Esophagus squamous epithelium (tissue), 5 donors: ENCODE measurements around the gene LPIN2. TPM values are rescaled to one million over a fixed set of nuclear protein-coding genes. Genes with fewer than 3 reads are reported as not detected.
A peak's percentile ranks its signal among the peaks of the same experiment; 100 is the strongest.

Experiments used
- DNase-seq: peaks from one replicate; lab custom pipeline; 2025; lab: John Stamatoyannopoulos, UW
- H3K27ac ChIP-seq, 4 donors: fragments of 200-600 bp; sonication (generic); one replicate each; pipeline ENCODE4 v1.5.1; 2016 to 2019; ENCODE audit warnings: mild to moderate bottlenecking in 1 of 4
- H3K27me3 ChIP-seq, 4 donors: fragments of 200-600 bp; sonication (generic); 1 replicate in 3 of 4; 2 replicates in 1 of 4; pipeline versions ENCODE4 v1.5.1 to v1.6.0; 2017 to 2021; ENCODE audit warnings: antibody characterized with exemption in 1 of 4
- H3K36me3 ChIP-seq, 3 donors: fragments of 200-600 bp; sonication (generic); one replicate each; pipeline ENCODE4 v1.5.1; 2016 to 2019
- H3K4me1 ChIP-seq, 3 donors: fragments of 200-600 bp; sonication (generic); one replicate each; pipeline ENCODE4 v1.5.1; 2017 to 2019
- H3K4me3 ChIP-seq, 4 donors: fragments of 200-600 bp; sonication (generic); 1 replicate in 3 of 4; 2 replicates in 1 of 4; pipeline ENCODE4 v1.5.1; 2016 to 2019; ENCODE audit warnings: mild to moderate bottlenecking in 2 of 4, moderate library complexity in 1 of 4
- H3K9me3 ChIP-seq, 3 donors: fragments of 200-600 bp; sonication (generic); one replicate each; pipeline ENCODE4 v1.5.1; 2016 to 2019
- CTCF ChIP-seq, 6 experiments: fragments of 450-650 bp in 4 of 6; fragments of 200-600 bp in 2 of 6; sonication (generic) in 2 of 6; IDR thresholded peaks; one replicate each; pipeline ENCODE4 v1.5.1; 2016 to 2019; ENCODE audit warnings: antibody characterized with exemption in 6 of 6, mild to moderate bottlenecking in 4 of 6, moderate library complexity in 4 of 6
- POLR2A ChIP-seq, 4 donors: fragments of 450-650 bp; IDR thresholded peaks; one replicate each; pipeline ENCODE4 v1.6.1; 2017; ENCODE audit warnings: antibody characterized with exemption in 4 of 4, mild to moderate bottlenecking in 4 of 4, moderate library complexity in 3 of 4
- WGBS, 2 donors: methylation state at CpG; one replicate each; pipeline ENCODE4 v1.1.5; 2018; 5-methylcytosine and 5-hydroxymethylcytosine counted together
- intact Hi-C: fragments of 100-400 bp; cut with DNase I; formaldehyde crosslinking; loops from one replicate; pipeline ENCODE4 v1.15.0; 2022
- total RNA-seq, 4 donors: library from RNA; depleted of rRNA; stranded (reverse); fragments of >200 nt; gene quantifications; one replicate each; pipeline ENCODE4 v1.1.0, GENCODE V29; 2016
- donor health status: DM: yes; HTN: yes; CAD: no.

LPIN2 gene
- total RNA-seq, result 10 to 100 TPM in 2 of 4 donors, 1 to 10 TPM in 2; 7.2 to 17.9 (median 12.6) TPM

DNA sequence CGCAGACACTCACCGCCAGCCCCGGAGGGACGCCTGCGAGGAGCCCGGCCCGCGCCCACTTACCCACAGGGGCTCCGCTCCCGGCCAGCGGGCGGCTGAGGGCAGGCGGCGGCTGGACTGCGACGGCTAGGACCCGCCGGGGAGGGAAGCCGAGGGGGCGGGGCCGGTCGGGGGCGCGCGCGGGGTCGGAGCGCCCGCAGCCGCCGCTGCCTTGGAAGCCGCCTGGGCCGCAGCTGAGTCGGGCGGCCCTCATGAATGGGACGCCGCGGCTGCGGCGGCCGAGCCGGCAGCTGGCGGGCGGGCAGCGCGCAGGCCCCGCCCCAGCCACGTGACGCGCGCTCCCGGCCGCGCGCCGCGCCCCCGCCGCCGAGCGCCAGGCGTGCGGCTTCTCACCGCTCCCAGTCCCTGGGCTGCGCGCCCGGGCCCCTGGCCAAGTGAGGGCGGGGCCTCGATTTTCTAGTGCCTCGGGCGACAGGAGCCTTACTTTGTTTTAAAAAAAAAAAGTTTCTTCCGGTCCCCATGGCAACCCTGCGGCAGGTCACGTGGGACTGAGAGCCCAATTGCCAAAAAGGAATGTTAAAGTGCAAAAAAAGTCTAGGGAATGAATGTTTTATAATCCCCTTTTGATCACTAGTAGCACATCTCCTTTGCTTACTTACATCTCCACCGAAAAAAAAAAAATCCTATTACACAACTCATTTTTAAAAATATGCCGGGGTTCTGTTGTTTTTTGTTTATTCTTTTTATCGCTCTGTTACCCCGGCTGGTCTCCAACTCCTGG, at the start of gene LPIN2:
Gene LPIN2 (minus strand): TSS at position 121 of the 781 bp plus-strand sequence. CDS start 52,304 bp downstream, outside the sequence.
- peaks cover 11 to 71% (median 21%) of the 10 kb centered on the region in 3 donors for H3K4me1 ChIP-seq
- no peaks in the 10 kb centered on the region for H3K9me3 ChIP-seq
- peaks cover 0 to 5% (median 0%) of the 10 kb centered on the region in 3 donors for H3K36me3 ChIP-seq
- peak within 1 kb of the TSS; percentile 66 to 94 (median 85) for H3K4me3 ChIP-seq
- peak in 2 of 4 donors; percentile 73 to 75 for TF ChIP-seq POLR2A (IDR thresholded peaks at IDR 0.05)
- no peak for TF ChIP-seq CTCF (IDR thresholded peaks at IDR 0.05)
- peak; percentile 89 for DNase-seq
- peaks cover 0 to 56% (median 0%) of the 10 kb centered on the region in 4 donors for H3K27me3 ChIP-seq
- H3K27ac ChIP-seq, result peak within 1 kb of the TSS; percentile 83 to 98 (median 90)
- 3 to 4% methylated on average over 7 of the region's 78 CpGs for WGBS, 2 donors
- intact Hi-C loops, result no loop called here

- no peak for TF ChIP-seq POLR2A (IDR thresholded peaks at IDR 0.05)
- TF ChIP-seq CTCF (IDR thresholded peaks at IDR 0.05), result no peak
- WGBS, 2 donors, result 72 to 82% methylated on average over 11 of the region's 11 CpGs
- Histone ChIP-seq H3K9me3 (no peaks in the 10 kb centered on the region), H3K27me3 (peaks cover 0 to 7% (median 0%) of the 10 kb centered on the region in 4 donors), H3K4me3 (no peak overlapping the region), H3K27ac (peak overlapping the region in 2 of 4 donors; percentile 47 to 51), H3K4me1 (peaks cover 6 to 37% (median 17%) of the 10 kb centered on the region in 3 donors), H3K36me3 (no peaks in the 10 kb centered on the region)
- no peak for DNase-seq
- intact Hi-C loops, result loop anchor here (10.0 kb wide), 1 partner anchor 137 kb away; no protein-coding TSS in a partner anchor
Observed at GRCh38 chr18:3061581-3062312, 48.8 kb upstream of the LPIN2 start.

GRCh38 chr18:3060667-3061580, 48.0 kb upstream of the LPIN2 start:
- intact Hi-C loops, result loop anchor here (10.0 kb wide), 1 partner anchor 136 kb away; no protein-coding TSS in a partner anchor
- H3K36me3 ChIP-seq, result no peaks in the 10 kb centered on the region
- no peak for DNase-seq

DNA sequence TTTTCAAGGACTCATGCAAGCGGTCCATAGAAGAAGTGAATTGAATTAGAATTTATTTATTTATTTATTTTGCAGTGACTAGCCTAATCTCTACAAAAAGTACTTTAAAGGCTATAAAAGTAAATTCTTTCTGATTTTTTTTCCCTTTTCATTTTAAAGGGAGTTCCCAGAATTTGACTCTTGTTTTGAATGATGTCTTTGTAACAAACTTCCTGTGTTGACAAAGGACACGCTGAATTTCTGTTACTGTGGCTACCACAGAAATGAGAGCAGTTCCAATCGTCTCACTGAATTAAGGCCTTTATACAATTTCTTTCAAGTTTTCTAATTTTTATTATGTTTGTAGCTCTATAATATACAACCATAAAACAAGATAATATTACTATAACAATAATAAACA, 46.3 kb upstream of the LPIN2 start:
- intact Hi-C loops, result no loop called here
- Histone ChIP-seq H3K4me3 (no peak overlapping the region), H3K9me3 (no peaks in the 10 kb centered on the region), H3K27ac (peak overlapping the region in 2 of 4 donors; percentile 51 to 54), H3K36me3 (no peaks in the 10 kb centered on the region), H3K27me3 (peaks cover 0 to 7% (median 0%) of the 10 kb centered on the region in 4 donors), H3K4me1 (peaks cover 6 to 37% (median 17%) of the 10 kb centered on the region in 3 donors)
- no peak for DNase-seq
- 61 to 64% methylated on average over 3 of the region's 3 CpGs for WGBS, 2 donors
- no peak for TF ChIP-seq CTCF (IDR thresholded peaks at IDR 0.05)
- no peak for TF ChIP-seq POLR2A (IDR thresholded peaks at IDR 0.05)

More at GRCh38 chr18:3060667-3061580, 48.0 kb upstream of the LPIN2 start:
- Histone ChIP-seq H3K9me3 (no peaks in the 10 kb centered on the region), H3K4me3 (no peak overlapping the region), H3K4me1 (peaks cover 6 to 37% (median 17%) of the 10 kb centered on the region in 3 donors), H3K27ac (peak overlapping the region; percentile 40 to 71 (median 49)), H3K27me3 (peaks cover 0 to 7% (median 0%) of the 10 kb centered on the region in 4 donors)
- TF ChIP-seq POLR2A (IDR thresholded peaks at IDR 0.05) (peak in 1 of 4 donors; percentile 15), CTCF (IDR thresholded peaks at IDR 0.05) (no peak)
- 61 to 67% methylated on average over 15 of the region's 15 CpGs for WGBS, 2 donors
